ENCODE measurements around the gene CARF.
"Not testable (repeated sequence)": the region's sequence is repeated elsewhere in the genome, so short reads cannot be mapped to it uniquely, and the experiment has no call there.

Gene CARF

GRCh38 chr2:202911512-202912341 lies at the start of gene CARF, which contains the start of gene WDR12:
Gene CARF, plus strand, starts transcription at chr2:202912275. Its CDS starts 29,628 bp downstream, at chr2:202941903.
Gene WDR12, minus strand, starts transcription at chr2:202911673. Its CDS starts 197 bp downstream, at chr2:202911476.
- peak; percentile 89 for DNase-seq

DNA sequence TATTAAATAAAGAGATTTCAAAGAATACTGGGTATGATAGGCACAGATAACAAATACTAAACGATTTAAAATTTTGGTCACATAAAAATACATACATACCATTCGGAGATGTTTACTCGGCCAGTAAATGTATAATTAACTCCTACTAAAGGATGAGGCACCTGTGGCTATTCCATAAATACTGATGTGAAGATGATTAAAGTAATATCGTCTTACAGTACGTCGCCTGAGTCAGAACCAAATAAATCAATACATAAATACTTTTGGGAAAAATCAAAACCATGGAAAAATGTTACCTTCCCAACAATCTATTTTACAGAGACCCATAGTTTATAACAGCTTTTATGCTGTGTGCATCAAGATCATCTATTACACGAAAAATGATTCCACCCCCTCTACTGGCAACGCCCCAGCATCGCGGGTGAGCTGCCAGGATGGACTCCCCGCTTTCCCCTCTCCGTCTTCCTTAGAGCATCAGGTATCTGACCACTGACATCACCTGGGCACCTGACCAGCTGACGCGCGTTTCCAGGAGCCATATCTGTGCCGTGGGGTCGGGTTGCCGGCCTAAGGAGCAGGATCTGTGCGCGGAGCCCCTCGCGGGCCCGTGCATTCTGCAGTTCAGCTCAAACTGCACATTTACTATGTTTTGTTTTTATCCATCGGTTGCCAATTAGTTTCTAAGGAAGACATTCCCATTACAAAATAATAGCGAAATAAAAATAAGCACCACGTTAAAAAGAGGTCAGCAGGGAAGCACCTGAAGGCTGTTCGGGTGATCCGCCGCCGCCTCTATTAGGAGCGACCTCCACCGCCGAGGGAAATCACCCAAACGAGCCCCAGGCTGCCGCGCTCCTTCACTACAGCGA lies 41.4 kb upstream of the CARF start:
- peak; percentile 55 for DNase-seq

DNA sequence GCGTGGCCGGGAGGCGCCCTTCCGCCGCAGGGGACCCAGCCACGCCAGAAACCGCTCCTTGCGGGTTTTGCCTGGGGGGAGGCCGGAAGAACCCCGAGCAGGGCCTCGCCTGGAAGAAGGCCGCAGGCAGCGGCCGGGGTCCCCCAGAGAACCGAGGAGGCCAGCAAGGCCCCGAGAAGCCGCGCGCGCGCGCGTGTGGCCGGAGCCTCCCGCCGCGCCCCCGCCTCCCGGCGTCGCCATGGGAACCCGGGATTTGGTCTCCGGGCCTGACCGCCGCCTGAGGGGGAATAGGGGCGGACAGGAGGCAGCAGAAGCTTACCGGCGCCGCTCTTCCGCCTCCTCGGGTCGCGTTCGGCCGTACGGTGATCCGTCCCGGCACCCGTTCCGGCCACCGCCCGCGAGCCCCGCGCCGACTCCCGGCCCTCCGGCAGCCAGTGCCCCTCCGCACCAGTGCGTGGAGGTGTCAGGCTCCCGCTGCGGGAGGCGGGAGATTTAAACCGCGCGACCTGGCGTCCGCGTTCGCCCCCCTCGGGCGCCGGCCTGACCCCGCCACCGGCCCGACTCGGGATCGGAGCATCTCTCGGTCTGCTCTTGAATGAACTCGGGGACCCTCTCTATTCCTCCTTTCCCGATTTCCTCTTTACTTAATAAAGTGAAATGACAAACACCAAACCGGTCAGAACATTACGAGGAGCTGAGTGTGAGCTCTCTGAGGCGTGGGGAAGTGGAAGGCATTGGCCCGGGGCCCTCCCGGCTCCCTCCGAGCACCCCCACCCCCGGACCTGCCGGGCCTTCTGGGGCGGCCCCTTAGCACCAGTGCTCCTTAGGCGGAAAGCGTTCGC lies 40.6 kb upstream of the CARF start, which contains the start of gene ICA1L:
TSS of gene ICA1L (minus strand) at position 467 of the 842 bp plus-strand sequence. CDS start 42,757 bp downstream, outside the sequence.
- peak; percentile 43 for DNase-seq

DNA sequence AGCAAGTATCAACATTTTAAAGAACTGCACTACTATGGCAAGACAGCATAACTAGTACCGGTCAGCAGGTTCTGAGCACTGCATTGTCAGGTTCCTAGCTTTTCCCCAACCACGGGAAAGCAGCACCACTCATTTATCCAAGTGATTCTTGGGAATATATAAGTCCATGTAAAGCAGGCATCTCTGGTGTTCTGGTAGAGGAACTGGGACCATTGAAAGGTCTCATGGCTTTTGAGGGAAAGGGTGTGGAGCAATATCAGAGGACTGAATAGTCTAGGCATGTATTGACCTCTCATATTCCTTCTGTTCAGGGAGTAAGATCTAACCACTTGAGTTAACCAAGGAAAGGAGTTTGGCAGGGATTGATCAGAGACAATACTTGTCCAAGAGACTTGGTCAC lies 34.4 kb upstream of the CARF start:
- no peak for DNase-seq

- DNase-seq, result no peak
These were observed 30.5 kb upstream of the CARF start for GRCh38 chr2:202881570-202881969.

DNA sequence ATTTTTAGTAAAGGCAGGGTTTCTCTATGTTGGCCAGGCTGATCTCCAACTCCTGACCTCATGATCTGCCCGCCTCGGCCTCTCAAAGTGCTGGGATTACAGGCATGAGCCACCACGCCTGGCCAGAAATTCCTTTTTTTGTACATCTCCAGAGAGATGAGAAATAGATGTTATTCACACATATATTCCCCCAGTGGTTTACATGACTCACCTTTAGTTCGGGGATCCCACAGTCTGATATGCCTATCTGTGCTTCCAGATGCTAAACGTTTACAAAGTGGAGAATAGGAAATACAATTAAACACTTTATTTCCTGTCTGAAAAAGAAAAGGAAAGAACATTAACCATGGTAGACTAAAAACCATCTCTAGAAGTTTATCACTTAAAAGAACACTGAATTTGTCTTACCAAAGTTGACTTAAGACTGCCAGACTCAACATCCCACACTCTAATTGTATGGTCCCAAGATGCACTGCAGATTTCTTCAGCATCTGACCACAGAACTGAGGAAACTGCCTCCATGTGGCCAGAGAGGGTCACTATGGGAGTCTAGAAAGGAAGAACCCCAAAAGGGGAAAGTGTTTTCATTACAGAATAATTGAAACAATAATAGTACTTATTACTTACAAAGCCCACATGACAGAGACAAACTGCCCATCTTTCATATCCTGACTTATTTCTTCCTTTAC lies 27.9 kb upstream of the CARF start:
- no peak for DNase-seq

- DNase-seq, result no peak
These were observed 26.9 kb upstream of the CARF start for GRCh38 chr2:202885190-202885589.

DNA sequence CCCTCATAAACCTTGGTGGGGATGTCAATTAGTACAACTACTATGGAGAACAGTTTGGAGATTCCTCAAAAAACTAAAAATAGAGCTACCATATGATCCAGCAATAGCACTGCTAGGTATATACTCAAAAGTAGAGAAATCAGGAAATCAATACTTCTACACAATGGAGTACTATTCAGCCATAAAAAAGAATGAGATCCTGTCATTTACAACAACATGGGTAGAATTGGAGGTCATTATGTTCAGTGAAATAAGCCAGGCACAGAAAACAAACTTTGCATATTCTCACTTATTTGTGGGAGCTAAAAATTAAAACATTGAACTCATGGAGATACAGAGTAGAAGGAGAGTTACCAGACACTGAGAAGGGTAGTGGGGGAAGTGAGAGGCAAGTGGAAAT lies 6.6 kb upstream of the CARF start:
- DNase-seq, result not testable (repeated sequence)

- no peak for DNase-seq
These were observed 3.9 kb upstream of the CARF start for GRCh38 chr2:202908186-202908585.

DNA sequence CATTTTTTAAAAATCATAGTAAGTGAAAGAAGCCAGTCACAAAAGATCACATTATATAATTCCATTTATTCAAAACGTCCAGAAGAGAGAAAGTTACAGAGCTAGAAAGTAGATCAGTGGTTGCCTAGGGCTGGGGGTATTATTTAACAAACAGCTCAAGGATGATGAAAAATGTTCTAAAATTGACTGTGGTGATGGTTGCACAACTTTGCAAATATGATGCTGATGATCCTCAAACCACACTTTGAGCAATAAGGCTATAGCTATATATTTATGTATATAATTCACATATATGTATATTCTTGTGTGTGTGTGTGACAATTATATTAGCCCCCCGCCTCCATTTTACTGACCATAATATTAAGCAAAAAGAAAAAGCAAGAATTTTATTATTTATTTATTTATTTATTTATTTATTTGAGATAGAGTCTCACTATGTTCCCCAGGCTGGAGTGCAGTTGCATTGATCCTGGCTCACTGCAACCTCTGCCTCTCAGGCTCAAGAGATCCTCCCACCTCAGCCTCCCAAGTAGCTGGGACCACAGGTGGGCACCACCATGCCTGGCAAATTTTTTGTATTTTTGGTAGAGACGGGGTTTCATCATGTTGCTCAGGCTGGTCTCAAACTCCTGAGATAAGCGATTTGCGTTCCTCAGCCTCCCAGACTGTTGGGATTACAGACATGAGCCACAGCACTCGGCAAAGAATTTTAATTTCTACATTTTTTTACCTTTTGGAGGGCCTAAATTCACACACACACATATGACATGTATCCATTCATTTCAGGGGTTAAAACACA lies 2.5 kb upstream of the CARF start:
- DNase-seq, result no peak

DNA sequence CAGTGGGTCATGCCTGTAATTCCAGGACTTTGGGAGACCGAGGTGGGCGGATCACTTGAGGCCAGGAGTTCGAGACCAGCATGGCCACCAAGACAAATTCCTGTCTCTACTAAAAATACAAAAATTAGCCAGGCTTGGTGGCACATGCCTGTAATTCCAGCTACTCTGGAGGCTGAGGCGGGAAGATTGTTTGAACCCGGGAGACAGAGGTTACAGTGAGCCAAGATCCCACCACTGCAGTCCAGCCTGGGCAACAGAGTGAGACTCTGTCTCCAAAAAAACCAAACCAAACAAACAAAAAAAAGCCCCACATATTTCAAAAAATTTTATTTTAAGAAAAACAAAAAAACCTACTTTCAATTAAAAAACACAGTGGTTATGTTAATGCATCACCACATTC lies 1.8 kb upstream of the CARF start:
- DNase-seq, result not testable (repeated sequence)

DNA sequence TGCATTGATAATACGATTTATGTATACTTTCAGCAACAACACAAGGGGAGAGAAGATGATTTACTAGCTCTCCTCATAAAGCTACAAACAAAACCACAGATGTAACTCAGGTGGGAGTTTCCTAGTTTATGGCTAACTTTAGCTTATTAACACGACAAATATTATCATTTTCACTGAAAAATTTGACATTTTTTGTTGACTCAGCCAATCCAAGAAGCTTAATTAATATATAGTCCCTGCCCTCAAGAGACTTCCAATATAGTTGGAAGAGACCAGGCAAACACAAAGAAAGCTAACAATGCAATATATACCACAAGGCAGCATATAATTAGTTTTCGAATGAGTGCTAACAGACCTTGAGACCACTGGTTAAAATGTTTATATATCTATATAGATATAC lies 1.4 kb upstream of the CARF start:
- DNase-seq, result no peak

DNA sequence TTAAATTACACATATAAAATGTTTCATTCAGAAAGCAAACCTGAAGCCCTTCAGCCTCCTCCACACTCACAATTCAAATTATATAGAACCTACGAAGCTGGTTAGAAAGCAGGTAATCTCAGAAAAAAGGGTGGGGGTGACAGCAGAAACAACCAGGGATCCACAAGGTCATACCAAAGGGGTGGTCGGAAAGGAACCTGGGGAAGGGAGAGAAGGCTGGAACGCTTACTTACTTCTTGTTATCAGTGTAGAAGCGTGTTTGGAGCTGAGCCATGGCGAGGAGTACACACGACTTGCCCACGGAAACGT lies 918 bp upstream of the CARF start:
- no peak for DNase-seq

- DNase-seq, result peak; percentile 5
These were observed 497 bp downstream of the CARF start for GRCh38 chr2:202912342-202913201.

- DNase-seq, result no peak
These were observed 6.8 kb downstream of the CARF start for GRCh38 chr2:202918860-202919259.

DNA sequence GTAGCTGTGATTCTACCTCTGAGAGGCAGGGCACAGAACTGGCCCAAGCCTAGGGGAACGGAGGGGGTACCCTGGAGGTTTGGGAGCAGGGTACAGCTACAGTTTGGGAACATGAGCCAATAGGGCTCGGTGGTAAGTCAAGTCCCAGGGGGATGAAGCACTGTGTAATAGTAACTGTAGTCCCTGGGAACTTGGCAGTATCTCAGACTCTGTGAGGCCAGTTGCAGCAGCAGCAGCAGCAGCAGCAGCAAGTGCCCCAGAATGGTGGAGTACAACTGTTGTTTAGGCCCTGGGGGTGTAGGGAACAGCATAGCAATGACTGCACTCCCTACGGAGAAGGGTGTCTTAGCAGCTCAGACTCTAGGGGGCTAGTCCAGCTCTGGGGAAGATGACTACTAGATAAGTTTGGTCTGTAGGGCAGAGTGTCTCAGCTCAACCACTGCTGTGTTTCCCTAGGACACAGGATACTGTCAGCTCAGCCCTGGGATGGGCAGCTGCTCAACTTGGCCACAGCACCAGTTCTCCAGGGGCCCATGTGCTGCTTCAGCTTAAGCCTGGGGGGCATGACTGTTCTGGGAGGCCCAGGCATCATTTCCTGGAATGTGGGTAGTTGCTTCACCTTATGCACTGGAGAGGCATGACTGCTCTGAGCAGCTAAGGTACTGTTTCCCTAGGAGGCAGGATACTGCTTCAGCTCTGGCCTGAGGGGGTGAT lies 20.5 kb downstream of the CARF start:
- DNase-seq, result no peak

DNA sequence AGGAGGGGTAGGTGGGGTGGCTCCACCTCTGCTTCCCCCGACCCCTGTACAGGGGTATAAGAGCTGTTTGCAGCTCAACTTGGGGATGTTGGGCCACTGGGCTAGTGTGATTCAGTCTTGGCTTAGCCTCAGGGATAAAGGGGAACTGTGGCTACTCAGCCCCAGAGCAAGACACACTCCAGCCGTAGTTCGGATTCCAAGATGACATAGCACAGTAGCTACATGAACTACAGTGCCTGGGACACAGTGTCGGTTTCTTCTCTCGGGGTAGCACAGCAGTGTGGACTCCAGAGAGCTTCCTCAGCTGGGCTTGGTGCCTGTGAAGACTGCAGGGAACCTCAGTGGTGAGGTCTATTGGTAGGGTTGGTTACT lies 21.1 kb downstream of the CARF start:
- DNase-seq, result no peak

DNA sequence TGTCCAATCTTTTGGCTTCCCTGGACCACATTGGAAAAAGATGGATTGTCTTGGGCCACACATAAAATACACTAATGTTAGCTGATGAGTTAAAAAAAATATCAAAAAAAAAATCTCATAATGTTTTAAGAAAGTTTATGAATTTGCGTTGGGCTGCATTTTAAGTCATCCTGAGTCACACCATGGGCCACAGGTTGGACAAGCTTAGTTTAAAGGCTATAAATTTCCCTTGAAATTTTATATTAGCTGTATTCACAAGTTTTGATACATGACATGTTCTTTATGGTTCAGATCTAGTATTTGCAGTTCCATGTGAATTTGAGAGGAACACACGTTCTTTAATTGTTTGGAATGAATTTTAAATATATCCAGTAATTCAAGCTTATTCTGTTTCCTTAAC lies 21.9 kb downstream of the CARF start:
- DNase-seq, result no peak

DNA sequence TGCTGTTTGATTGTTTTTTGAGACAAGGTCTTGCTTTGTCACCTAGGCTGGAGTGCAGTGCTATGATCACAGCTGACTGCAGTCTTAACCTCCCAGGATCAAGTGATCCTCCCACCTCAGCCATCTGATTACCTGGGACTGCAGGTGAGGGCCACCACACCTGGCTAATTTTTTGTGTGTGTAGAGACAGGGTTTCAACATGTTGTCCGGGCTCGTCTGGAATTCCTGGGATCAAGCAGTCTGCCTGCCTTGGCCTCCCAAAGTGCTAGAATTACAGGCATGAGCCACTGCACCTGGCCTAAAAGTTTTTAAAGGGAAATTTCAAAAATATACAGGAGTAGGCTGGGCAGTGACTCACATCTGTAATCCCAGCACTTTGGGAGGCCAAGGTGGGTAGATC lies 22.4 kb downstream of the CARF start:
- no peak for DNase-seq

- DNase-seq, result no peak
These were observed 26.9 kb downstream of the CARF start for GRCh38 chr2:202938960-202939359.
